NCI-H1092 (cell line): ENCODE data around the gene PHGDH.
"Not testable (repeated sequence)": the region's sequence is repeated elsewhere in the genome, so short reads cannot be mapped to it uniquely, and the experiment has no call there.

Source experiments
- DNase-seq: peaks from one replicate; lab custom pipeline; 2025; lab: John Stamatoyannopoulos, UW

The PHGDH gene

DNA sequence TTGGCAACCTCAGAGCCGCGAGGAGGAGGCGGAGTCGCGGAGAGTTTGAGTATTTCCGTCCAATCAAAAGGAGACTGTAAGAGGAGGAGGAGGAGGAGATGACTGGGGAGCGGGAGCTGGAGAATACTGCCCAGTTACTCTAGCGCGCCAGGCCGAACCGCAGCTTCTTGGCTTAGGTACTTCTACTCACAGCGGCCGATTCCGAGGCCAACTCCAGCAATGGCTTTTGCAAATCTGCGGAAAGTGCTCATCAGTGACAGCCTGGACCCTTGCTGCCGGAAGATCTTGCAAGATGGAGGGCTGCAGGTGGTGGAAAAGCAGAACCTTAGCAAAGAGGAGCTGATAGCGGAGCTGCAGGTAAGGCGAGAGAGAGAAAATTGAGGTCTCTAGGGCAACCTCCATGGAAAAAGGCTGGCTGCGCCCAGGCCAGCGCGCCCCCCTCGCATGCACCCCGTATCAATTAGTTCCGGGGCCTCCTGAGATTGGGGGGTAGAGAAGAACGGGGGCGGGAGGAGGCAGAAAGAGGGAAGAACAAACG lies at the start of gene PHGDH:
Gene PHGDH (plus strand): TSS at position 131 of the 538 bp plus-strand sequence. CDS start 89 bp downstream, at position 220.
- peak; percentile 79 for DNase-seq

DNA sequence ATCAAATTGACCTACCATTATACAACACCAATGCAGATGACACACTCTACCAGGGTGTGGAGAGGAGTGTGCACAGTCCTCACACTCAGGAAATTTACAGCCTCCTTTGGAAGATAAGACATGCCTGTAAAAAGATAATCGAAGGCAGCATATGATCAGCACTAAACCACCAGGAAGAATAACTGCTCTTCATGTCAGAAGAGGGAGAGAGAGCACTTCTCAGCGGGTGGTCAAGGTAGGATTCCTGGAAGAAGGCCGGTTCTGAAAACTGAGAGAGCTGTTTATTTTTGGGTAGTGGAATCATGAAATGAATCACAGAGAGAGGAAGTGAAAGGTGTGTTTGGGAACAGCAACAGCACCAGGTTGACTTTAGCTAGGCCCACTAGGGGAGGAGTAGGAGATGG lies 49.7 kb upstream of the PHGDH start:
- DNase-seq: no peak

DNA sequence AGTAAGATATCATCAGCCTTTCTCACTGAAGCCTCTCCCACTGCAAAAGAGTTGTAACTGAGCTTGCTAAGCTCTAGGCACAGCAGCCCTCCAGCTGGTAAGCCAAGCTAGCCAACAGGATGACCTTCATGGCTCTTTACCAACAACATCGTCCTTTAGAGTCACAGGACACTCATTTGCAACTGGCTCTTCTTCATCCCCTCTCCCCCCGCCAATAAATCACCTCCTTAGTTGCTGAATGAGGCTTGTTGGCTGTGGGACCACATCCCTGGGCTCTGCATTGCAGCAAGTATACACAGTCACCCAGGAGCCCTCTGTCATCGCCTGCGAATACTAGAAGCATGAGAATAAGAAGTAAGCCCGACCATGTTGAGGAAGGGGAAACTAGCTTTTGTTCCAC lies 47.7 kb upstream of the PHGDH start:
- no peak for DNase-seq

DNA sequence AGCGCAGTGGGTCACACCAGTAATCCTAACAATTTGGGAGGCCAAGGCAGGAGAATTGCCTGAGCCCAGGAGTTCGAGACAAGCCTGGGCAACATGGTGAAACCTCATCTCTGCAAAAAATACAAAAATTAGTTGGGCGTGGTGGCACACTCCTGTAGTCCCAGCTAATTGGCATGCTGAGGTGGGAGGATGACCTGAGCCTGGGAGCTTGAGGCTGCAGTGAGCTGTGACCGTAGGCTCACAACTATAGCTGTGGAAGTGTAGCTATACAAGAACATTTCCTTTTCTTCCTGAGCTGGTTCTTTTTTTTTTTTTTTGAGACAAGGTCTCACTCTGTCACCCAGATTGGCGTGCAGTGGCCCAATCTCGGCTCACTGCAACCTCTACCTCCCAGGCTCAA lies 44.6 kb upstream of the PHGDH start:
- DNase-seq: no peak

DNA sequence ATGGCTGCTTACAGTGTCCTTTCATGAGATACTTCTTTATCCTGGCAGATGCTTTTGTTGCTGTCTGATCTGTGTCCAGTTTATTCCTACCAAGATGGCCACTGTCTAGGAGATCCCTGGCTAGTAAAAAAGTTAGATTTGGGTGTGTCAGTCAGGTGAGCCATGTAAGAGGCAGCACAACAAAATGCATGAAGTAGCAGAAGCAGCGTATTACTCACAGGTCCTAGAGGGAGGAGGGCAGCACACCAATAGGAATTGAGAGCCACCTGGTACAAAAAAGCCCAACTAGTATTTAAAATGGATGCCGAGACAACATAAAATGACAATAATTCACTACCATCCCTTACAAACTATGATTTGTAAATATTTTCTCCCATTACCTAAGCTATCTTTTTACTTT lies 40.8 kb upstream of the PHGDH start:
- no peak for DNase-seq

DNA sequence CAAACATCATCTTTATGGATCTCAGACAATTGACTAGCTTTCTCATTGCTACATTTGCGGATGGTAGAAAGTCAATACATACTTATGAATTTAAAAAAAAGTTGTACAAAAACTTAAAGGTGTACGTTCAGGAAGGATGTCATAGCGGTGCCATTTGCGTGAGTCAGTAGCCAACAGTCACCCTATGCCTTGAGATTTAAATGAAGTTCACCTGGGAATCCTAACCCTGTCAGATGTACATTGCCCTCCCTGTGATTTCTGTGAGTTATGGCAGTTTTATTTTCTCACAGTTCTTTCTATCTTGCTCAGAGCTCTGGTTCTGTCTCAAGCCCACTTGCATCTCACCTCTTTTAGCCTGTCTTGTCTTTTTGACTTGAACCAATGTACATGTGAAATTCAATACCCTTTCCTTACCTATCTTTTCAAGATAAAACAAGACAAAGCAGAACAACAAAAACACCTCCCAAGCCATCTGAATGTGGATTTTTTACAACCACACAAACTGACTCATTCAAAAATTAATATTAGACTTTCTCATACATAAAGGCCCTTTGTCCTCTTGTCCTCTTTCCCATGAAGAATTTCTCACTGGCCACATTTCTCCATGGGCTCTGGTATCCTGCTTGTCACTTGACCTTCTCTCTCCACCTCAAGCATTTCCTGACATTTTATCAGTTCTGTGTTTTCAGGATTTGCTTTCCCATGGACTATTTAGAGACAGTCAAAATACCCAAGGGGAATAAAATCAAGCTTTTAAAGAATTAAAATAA lies 38.4 kb upstream of the PHGDH start:
- DNase-seq: no peak

DNA sequence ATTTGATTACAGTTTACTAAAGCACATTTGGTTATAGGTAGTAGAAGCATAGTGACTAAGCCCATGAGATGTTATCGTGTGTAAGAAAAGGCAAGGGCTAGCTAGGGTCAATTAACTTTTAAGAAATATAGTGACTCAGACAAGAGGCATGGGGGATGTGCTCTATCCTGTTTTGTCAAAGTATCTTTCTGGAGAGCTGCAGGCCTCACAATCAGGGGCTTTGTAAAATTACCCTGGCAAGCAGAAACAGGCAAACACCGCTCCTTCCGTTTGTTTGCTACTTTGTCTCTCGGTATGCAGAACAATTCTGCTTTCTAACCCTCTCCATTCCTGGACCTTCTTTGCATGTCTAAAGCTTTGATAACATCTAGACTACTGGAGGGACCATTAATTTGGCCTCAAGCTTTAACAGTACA lies 37.6 kb upstream of the PHGDH start:
- DNase-seq: no peak

DNA sequence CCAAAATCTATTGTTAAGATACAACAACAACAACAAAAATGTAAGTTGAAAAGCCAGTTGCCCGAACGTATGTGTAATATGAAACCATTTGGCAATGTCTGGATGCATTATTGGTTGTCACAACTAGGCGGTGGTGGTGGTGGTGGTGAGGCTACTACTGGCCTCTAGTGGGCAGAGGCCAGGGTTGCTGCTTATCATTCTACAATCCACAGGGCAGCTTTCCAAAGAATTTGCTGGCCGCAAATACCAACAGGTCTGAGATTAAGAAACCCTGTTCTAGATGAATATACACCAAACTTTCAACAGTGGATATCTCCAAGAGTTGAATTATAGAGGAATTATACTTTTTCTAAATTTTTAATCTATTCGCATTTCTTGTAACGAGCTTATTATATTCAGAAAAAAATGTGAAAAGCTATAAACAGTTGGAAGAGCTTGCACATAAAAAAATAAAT lies 36.9 kb upstream of the PHGDH start:
- DNase-seq: peak; percentile 79

DNA sequence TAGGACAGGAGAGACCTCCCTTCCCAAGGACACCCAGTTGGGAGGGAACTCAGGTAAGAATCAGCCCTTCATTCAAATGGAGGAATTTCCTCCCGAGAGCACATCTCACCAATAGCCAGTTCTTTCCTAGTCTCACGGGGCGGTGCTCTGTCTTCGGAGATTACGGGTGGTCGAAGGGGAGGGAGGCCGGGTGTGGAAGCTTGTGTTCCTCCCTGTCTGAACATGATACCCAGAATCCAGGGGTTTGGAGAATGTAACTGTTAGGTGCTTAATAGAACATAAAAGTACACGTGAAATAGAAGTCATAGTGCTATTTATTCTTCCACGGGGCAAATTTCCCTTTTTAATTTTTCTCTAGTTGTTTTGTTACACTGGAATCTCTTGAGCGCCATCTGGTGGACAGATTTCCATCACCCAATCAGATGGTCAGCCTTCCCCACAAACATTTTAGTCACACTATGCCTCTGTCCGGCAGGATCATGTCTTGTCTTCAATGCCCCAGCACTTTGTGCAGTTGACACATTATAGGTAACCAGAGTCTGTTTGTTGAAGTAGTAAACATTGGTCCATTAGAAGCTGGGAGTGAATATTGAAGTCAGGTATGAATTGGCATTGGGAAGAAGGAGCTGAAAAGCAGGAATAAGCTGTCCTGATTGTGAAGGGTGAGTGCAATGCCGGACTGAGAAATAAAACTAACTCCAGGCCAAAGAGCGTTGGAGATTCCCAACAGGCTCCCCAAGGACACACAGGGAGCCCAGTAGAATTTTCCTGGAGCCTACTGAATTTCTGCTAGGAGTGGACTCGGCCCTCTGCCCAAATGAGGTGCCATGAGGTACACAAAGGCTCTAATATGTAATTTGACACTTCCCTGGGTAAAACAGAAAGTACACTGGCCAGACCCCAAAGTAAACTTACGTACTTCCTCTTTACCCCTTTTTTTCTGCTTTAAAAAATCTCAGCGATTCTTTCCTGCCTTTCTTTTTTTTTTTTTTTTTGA lies 36.1 kb upstream of the PHGDH start:
- DNase-seq: peak; percentile 78

DNA sequence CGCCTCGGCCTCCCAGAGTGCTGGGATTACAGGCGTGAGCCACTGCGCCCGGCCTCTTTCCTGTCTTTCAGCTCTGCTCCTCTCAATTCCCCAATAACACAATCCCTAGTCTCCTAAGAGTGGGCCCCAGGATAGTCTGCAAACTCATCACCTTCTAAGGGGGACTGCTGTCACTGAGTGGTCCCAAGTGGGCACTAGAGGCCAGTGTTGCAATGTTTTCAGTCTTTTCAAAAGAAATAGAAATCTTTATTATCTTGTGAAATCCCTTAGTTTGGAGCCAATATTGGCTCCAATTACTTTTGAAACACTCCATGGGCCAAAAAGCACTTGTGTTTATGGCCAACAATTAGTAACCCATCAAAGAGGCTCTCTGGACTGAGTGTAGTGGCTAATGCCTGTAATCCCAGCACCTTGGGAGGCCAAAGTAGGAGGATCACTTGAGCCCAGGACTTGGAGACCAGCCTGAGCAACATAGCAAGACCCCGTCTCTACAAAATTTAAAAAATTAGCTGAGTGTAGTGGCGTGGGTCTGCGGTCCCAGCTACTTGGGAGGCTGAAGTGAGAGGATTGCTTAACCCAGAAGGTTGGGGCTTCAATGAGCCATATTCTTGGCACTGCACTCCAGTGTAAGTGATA lies 35.0 kb upstream of the PHGDH start:
- no peak for DNase-seq

DNA sequence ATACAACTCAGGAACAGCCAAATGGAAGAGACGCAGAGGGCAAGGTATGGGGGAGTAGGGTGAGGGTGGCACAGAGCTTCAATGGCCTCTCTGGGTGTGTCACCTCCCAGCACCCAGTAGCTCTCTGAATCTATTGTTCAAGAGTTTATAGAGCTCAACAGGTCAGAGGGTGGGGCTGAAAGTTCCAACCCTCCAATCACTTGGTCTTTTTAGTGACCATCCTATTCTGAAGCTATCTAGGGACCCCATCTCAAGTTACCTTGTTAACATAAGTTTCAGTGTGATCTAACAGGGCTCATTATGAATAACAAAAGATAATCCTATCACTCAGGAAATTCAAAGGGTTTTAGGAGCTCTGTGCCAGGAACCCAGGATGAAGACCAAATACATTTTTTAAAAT lies 32.5 kb upstream of the PHGDH start:
- no peak for DNase-seq

DNA sequence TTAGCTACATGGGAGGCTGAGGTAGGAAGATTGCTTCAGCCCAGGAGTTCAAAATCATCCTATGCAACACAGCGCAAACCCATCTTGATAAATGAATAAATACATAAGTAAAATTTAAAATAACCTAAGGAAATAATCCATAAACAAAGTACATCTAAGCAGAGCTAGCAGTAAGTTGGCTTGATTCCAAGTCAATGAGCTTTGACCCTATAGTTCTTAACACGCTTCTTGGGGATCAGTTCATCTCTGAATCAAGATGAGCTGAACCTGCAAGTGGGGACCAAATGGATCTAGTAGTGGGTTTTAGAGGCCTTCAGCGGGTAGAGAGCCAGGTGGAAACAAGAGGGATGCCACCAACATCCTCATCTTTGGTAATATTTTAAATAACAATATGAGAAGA lies 31.5 kb upstream of the PHGDH start:
- no peak for DNase-seq

DNA sequence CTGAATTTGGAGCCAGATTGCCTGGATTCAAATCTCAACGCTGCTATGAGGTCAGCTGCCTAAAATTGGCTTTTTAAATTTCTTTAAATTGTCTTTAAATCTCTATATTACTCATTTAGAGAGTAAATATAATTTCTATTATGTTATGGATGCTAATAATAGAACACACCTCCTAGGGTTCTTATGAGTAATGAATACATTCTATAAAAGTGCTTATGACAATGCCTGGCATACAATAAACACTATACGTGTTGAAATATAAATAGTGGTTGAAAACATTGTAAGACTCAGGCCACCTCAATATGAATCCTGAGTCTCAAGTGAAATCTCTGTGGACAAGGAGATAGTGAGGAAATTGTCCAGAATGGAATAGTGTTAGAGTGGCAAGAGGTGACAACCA lies 31.0 kb upstream of the PHGDH start:
- DNase-seq: no peak

DNA sequence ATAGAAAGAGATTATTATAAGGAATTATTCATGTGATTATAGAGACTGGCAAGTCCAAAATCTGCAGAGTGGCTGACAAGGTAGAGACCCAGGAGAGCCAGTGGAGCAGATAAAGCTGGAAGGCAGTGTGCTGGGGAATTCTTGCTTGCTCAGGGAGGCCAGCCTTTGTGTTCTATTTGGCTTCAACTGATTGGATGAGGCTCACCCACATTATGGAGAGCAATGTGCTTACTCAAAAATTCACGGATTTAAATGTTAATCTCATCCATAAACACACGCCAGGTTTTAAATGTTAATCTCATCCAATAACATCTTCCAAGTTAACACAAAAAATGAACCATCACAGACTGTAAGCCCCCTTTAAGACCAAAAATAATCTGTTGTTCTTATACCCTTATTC lies 30.2 kb upstream of the PHGDH start:
- no peak for DNase-seq

DNA sequence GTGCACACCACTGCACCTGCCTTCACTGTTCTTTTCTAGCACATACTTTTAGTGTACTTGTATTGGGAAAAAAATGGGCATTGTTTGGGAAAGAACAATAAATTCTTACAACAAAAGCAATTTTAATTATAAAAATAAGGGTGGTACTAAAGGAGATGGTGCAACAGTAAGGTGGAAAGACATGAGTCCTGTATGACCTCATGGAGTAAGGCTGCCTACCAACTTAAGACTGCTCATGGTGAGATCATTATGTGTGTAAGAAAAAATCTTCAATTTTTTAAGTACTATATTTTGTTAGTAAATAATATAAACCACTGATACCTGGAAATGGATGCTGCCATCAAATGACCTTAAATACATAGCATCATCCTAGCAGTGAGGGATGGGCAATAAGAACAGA lies 29.6 kb upstream of the PHGDH start:
- no peak for DNase-seq

DNA sequence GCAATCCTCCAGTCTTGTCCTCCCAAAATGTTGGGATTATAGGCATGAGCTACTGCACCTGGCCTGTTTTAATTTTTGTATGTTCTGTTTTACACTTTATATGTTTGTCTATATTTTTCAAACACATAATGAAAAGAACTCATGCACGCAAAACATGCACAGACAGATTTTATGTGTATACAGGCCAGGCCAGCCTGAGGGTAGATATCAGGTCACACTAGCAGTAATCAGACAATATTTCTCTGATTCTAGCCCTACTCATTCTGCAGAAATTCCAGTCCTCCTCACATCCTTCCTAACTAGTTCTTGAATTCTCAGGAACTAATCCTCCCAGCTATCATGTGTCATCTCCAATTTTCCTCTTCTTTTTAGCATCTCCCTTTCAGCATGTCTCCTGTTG lies 27.8 kb upstream of the PHGDH start:
- no peak for DNase-seq

DNA sequence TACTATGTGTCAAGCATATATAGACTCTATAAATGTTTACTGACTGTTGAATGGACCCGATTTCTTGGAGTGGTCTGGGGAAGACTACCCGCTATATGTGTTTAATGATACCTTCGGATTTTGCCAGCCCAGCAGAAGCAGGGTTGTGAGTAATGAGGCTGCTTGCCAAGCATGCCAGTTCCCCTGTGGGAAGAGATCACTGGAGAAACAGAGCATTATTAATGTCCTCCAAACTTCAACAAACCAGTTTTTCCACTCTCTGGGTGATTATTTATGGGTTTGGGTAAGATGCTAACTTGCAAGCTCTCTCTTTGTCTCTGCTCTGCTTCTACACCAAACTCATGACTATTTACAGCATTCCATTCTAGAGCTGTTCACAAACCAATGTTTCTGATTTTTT lies 25.1 kb upstream of the PHGDH start:
- no peak for DNase-seq

DNA sequence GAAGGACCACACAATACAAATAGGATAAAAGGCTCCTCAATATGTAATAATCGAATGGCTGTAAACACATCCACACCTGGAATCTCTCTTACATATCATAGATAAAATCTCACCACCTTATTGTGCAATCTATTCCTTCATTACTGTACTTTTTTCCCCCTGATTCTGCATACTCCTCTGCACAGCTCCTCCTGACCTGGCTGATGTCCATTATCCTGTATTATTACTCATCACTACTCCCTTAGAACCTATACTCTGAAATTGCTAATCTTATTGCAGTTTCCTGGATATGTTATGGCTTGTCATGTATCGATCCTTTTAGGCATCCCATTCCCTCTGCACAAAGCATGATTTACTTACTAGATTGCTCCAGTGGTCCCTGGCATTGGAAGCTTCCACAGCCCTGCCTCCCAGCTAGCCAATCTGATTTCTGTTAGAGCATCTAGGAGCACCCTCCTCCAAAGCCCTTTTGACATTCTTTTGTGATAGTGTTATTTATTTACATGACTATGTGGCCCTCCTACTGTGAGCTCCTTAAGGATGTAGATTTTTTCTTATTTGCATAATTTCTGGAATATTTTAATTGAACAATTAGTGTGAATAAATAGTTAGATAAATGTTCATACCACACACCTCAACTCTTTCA lies 24.2 kb upstream of the PHGDH start:
- DNase-seq: no peak

DNA sequence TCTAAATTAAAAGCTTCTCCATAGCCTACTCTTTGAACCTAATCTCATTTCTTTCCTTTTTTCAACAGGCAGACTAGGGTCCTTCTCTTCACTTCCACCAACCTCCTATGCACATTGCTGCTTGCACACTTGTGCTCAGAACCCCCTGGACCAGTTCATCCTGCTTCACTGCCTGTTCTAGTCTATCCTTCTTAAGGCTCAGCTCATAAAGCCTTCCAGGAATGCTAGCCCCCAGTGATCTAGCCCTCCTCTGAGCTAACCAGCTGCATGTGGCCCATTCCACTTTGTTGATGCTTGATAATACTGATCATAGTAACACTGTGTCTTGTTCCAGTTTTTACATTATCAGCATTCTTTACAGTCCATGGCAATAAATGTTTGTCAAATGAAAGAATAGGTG lies 22.9 kb upstream of the PHGDH start:
- no peak for DNase-seq

DNA sequence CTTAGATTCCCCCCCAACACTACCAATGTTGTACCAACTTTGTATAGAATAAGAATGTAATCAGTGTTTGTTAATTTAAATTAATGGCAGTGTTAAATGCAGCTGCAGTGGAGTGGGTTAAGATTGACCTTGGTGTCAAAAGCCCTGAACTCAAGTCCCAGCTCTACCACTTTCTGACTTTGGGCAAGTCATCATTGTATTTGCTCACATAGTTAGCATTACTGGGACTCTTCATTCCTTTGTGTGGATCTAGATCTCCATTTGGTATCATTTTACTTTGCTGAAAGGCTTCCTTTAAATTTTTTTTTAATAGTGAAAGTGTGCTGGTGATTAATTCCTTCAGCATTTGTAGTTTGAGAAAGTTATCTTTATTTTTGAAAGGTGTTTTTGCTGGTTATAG lies 22.2 kb upstream of the PHGDH start:
- no peak for DNase-seq

DNA sequence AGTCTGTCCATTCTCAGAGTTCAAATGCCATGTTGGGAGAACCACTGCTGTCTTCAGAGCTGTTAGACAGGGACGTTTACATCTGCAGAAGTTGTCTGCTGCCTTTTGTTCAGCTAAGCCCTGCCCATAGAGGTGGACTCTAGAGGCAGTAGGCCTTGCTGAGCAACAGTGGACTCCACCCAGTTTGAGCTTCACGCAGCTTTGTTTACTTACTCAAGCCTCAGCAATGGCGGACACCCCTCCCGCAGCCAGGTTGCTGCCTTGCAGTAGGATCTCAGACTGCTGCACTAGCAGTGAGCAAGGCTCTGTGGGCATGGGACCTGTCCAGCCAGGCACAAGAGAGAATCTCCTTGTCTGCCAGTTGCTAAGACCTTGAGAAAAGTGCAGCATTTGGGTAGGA lies 14.9 kb upstream of the PHGDH start:
- not testable (repeated sequence) for DNase-seq

DNA sequence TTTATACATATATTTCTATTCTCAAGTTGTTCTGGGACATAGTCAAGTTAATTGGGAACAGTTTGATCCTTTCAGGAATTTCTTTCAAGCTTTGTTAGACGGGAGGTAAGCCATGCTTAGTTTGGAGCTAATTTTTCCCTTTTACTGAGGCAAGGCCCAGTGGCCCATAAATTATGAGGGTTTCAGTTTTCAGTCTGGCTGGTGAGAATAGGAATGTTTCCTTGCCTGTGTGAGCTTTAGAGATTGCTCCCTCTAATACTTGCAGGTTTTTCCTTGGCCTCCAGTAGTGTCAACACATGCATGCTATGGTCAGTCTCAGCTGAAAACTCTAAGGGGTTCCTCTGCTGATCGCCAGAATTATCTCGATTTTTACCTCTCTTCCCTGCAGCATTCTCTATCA lies 14.1 kb upstream of the PHGDH start:
- DNase-seq: no peak
